HG02610 (cell line): ENCODE measurements around the gene AEN.

ENCODE experiments used
- ATAC-seq: cut with Tn5 transposase; IDR thresholded peaks from one replicate; pipeline ENCODE4 v1.9.1; 2021; ENCODE audit warnings: mild to moderate bottlenecking, moderate library complexity; ENCODE audit not compliant: unreplicated experiment

AEN gene

DNA sequence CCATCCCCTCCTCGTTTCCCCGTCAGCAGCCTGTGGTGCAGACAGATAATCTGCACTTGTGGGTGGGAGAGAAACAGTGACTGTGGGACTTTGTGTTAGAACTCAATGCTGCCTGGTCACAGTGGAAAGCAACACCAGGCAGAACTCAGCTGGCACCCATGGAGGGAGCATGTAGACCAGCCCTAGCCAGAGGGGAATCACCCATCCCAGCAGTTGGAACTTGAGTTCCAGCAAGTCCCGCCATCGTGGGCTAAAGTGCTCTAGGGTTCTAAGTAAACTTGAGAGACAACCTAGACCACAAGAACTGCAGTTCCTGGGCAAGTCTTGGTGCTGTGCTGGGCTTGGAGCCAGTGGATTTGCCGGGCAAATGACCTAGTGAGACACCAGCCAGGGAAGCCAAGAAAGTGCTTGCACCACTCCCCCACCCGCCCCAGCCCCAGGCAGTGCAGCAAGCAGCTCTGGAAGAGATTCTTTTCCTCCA, 42.0 kb downstream of the AEN start:
- ATAC-seq: no peak

- ATAC-seq: no peak
Observed at GRCh38 chr15:88664151-88664778, 43.1 kb downstream of the AEN start.

GRCh38 chr15:88674661-88675060, 53.5 kb downstream of the AEN start:
- ATAC-seq: no peak

- no peak for ATAC-seq
Observed at GRCh38 chr15:88678755-88679154, 57.6 kb downstream of the AEN start.

DNA sequence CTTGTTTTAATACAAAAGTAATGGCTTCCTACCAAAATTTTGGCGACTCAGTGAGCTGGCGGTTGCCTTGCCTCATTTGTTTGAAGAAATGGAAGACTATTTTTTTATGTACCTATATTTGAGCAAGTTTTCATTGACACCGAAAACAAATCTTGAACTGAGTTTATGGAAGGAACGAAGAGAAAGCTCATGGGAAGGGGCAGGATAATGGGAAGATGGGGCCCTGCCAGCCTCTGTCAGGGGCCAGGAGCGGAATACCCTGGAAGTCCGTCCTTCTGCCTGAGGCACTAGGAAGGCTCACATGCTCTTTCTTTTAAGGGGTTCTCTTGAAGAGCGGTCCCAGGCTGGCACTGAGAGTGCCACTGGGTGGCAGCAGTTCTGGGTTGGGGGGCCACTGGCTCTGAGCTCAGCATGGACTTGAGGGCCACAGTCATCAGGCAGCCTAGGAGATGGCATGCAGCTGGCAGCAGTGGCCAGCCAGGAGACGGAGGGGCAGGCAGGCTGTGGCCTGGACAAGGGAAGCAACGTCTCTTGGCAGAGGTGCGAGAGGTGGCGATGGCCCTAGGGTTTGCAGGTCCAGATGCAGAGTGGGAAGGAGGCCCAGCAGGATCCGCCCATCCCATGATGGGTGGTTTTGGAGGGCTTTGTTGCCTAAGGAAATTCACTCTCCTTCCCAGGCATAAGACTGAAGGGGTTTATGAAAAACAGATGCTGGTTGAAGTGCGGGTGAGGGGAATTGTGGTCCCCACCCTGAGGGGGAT, 59.3 kb downstream of the AEN start:
- ATAC-seq: no peak

- ATAC-seq: no peak
Observed at GRCh38 chr15:88681610-88682221, 60.6 kb downstream of the AEN start.
